Tibial artery (tissue), 4 donors: ENCODE data around the gene RAB25.

Experiments used
- DNase-seq, 2 donors: peaks; one replicate each; pipeline ENCODE4 v3.0.0-alpha.2; 2019
- H3K27ac ChIP-seq, 2 donors: fragments of 200-600 bp; sonication (generic) in 1 of 2; 1 replicate in 1 of 2; 2 replicates in 1 of 2; pipeline ENCODE4 v1.5.1; 2018 to 2019; ENCODE audit warnings: mild to moderate bottlenecking in 1 of 2
- H3K27me3 ChIP-seq, 2 donors: fragments of 200-600 bp; sonication (generic) in 1 of 2; one replicate each; pipeline versions ENCODE4 v1.5.1 to v1.6.0; 2016 to 2019
- H3K36me3 ChIP-seq, 3 donors: fragments of 200-600 bp; sonication (generic) in 2 of 3; one replicate each; pipeline ENCODE4 v1.5.1; 2016 to 2019; ENCODE audit warnings: mild to moderate bottlenecking in 2 of 3
- H3K4me1 ChIP-seq, 4 donors: fragments of 200-600 bp; sonication (generic) in 2 of 4; 1 replicate in 3 of 4; 2 replicates in 1 of 4; pipeline ENCODE4 v1.5.1; 2016 to 2019
- H3K4me3 ChIP-seq, 2 donors: fragments of 200-600 bp; sonication (generic) in 1 of 2; 1 replicate in 1 of 2; 2 replicates in 1 of 2; pipeline ENCODE4 v1.5.1; 2018 to 2019; ENCODE audit warnings: mild to moderate bottlenecking in 2 of 2
- H3K9me3 ChIP-seq, 3 donors: fragments of 200-600 bp; sonication (generic) in 1 of 3; one replicate each; pipeline ENCODE4 v1.5.1; 2016 to 2019
- intact Hi-C: fragments of 100-400 bp; cut with DNase I; formaldehyde crosslinking; loops from one replicate; pipeline ENCODE4 v1.15.0; 2023; ENCODE audit warnings: low total_unique reads
- TF ChIP-seq, protein P1 (sequence below), 2 experiments: fragments of 200-600 bp in 1 of 2; fragments of 450-650 bp in 1 of 2; IDR thresholded peaks; one replicate each; pipeline ENCODE4 v1.5.1; 2017 to 2019; ENCODE audit warnings: antibody characterized with exemption in 2 of 2, mild to moderate bottlenecking in 1 of 2, moderate library complexity in 1 of 2

Gene RAB25

DNA sequence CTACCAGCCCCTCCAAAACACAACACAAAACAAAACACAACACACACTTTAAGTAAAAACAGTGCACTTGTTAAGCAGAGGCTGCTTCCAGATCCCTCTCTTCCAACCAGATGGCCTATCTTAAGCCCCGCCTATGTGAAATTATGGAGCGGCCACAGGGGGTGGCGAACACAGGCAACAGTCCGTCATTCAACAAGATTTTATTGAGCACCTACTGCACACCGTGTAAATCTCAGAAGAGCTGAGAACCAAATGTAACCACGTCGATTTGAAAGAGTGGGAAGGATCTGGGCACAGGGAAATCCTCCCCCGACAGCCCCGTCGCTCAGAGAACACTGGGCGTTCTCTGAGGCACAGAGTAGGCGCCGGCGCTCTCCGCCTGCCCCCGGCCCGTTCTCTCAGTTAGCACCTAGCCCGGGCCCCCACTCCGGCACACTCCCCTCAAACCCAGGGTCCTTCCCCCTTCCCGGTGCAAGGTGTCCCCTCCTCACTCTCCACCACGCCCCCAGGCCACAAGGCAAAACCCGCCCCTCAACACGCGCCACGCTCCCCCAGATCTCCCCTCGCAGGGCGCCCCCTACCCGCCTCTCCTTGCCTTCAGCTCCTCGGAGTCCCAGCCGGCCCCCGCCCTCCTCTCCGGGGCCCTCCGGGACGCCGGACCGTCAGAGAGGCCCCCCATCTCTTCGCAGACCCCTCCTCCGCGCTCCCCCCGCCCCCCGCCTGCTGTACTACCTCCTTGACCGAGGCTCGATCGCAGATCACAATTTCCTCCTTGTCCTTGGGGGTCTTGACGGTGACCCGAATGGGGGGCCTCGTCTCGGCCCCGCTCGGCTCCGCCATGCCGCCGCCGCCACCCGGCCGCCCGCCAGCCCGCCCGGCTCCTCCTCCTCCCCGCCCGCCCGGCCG is 7.8 kb upstream of the RAB25 start:
- Histone ChIP-seq H3K36me3 (peaks cover 0 to 43% (median 23%) of the 10 kb centered on the region in 3 donors), H3K27me3 (no peaks in the 10 kb centered on the region), H3K4me1 (peaks cover 0 to 35% (median 20%) of the 10 kb centered on the region in 4 donors), H3K27ac (peak overlapping the region; percentile 84 to 96), H3K4me3 (peak overlapping the region; percentile 72 to 88), H3K9me3 (no peaks in the 10 kb centered on the region)
- peak; percentile 48 to 77 for DNase-seq
- intact Hi-C loops, result no loop called here
- TF ChIP-seq, protein P1, sequence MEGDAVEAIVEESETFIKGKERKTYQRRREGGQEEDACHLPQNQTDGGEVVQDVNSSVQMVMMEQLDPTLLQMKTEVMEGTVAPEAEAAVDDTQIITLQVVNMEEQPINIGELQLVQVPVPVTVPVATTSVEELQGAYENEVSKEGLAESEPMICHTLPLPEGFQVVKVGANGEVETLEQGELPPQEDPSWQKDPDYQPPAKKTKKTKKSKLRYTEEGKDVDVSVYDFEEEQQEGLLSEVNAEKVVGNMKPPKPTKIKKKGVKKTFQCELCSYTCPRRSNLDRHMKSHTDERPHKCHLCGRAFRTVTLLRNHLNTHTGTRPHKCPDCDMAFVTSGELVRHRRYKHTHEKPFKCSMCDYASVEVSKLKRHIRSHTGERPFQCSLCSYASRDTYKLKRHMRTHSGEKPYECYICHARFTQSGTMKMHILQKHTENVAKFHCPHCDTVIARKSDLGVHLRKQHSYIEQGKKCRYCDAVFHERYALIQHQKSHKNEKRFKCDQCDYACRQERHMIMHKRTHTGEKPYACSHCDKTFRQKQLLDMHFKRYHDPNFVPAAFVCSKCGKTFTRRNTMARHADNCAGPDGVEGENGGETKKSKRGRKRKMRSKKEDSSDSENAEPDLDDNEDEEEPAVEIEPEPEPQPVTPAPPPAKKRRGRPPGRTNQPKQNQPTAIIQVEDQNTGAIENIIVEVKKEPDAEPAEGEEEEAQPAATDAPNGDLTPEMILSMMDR (IDR thresholded peaks at IDR 0.05), result no peak

DNA sequence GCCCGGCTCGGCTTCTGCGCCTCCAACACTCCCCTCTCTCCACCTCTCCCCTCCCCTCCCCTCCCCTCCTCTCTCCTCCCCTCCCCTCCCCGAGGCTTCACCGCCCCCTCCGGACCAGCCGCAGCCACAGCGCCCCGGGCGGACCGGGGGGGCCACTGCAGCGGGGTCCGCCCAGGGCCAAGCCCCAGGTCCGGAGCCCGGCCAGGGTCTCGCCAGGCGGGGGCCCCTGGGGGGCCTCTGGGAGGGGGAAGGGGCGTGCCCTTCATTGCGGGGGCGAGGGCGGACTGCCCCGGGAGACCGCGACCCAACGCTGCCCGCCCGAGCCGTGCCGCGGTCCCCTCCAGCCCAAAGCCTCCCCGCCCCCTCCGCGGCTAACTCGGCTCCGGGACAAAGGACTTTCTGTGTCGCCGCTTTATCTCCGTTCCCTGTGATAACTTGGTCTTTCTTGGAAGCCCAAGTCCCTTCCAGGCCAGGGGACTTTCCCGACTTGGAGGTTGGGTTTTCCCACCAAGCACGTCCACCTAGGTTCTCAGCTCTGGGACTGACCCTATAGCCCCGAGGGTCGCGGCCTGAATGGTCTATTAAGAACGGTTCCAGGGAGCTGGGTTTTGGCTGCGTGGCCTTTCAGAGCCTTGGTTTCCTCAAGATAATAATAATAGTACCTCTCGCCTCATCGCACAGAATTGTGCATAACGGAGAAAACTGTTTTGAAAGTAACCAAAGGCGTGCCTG is 7.0 kb upstream of the RAB25 start, which contains the start of gene UBQLN4:
Gene UBQLN4 (minus strand): TSS at position 31 of the 732 bp plus-strand sequence. CDS start 97 bp downstream, outside the sequence.
- TF ChIP-seq, protein P1 (IDR thresholded peaks at IDR 0.05), result peak; percentile 35 to 61
- Histone ChIP-seq H3K9me3 (no peaks in the 10 kb centered on the region), H3K27ac (peak within 1 kb of the TSS; percentile 84 to 96), H3K4me1 (peaks cover 0 to 35% (median 20%) of the 10 kb centered on the region in 4 donors), H3K36me3 (peaks cover 0 to 41% (median 21%) of the 10 kb centered on the region in 3 donors), H3K4me3 (peak within 1 kb of the TSS; percentile 72 to 88), H3K27me3 (no peaks in the 10 kb centered on the region)
- intact Hi-C loops, result no loop called here
- peak; percentile 83 to 94 for DNase-seq

DNA sequence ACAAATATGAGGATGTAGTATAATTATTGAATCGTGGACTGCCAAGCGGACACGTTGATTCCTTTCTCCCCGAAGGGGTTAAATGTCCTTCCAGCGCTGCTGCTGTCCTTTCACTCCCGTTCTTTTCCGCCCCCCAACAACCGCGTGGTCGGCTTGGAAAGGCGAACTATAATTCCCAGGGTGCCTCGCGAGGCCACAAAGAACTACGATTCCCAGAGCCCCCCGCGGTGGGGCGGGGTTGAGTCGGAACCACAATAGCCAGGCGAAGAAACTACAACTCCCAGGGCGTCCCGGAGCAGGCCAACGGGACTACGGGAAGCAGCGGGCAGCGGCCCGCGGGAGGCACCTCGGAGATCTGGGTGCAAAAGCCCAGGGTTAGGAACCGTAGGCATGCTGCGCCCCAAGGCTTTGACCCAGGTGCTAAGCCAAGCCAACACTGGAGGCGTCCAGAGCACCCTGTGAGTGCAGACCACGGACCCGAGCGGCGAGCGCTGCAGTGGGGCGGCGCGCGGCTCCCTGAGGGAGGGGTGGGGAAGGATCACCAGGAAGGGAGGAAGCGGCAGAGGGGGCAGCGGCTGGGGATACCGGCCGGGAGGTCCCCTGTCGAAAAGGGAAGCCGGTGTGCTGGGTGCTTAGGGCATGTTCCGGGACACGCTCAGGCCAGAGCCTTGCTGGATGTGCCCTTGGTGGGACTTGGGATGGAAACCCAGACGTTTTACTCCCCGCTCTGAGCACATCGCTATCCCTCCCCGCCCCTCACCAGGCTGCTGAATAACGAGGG is 6.3 kb upstream of the RAB25 start, which contains the start of gene LAMTOR2:
Gene LAMTOR2 (plus strand): TSS at position 283 of the 781 bp plus-strand sequence. CDS start 108 bp downstream, at position 391.
- Histone ChIP-seq H3K27ac (peak within 1 kb of the TSS; percentile 84 to 96), H3K9me3 (no peaks in the 10 kb centered on the region), H3K4me3 (peak within 1 kb of the TSS; percentile 72 to 88), H3K4me1 (peaks cover 0 to 35% (median 20%) of the 10 kb centered on the region in 4 donors), H3K27me3 (no peaks in the 10 kb centered on the region), H3K36me3 (peaks cover 0 to 34% (median 18%) of the 10 kb centered on the region in 3 donors)
- peak; percentile 99 for DNase-seq
- intact Hi-C loops, result no loop called here
- TF ChIP-seq, protein P1 (IDR thresholded peaks at IDR 0.05), result no peak

DNA sequence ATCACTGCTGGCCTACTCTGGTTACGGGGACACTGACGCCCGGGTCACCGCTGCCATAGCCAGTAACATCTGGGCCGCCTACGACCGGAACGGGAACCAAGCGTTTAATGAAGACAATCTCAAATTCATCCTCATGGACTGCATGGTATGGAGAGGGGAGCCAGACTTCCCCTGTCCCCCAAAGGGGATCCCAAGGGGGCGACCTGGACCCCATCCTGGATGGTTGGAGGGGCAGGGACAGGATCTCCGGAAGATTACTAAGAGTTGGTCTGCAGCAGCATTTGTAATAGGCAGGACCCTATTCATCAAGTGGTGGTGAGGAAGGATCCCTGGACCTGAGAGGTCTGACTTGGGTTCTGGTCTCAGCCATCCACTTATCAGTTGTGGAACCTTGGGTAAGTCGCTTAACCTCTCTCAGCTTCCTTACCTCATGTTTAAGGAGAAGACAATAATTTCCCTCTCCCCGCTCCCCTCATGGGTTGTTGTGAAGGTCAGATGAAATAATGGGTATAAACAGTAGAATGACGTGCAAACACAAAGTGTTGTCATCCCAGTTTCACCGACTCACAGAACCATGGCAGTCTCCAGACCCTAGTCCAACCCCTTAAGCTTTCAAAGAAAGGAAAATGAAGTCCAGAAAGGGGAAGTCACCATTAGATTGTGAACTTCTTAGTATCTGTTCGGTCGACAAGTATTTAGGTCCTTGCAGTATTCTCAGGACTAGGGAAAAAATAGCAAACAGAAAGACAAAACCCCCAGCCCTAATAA is 5.5 kb upstream of the RAB25 start:
- Histone ChIP-seq H3K4me1 (peaks cover 0 to 35% (median 20%) of the 10 kb centered on the region in 4 donors), H3K36me3 (peaks cover 0 to 26% (median 10%) of the 10 kb centered on the region in 3 donors), H3K4me3 (peak overlapping the region; percentile 72 to 88), H3K27ac (peak overlapping the region; percentile 84 to 96), H3K27me3 (no peaks in the 10 kb centered on the region), H3K9me3 (no peaks in the 10 kb centered on the region)
- intact Hi-C loops, result no loop called here
- DNase-seq, result no peak
- TF ChIP-seq, protein P1 (IDR thresholded peaks at IDR 0.05), result no peak
